GM21723 (cell line): ENCODE measurements around the gene ITGA8.
"Not testable (repeated sequence)": the region's sequence is repeated elsewhere in the genome, so short reads cannot be mapped to it uniquely, and the experiment has no call there.

ENCODE experiments used
- ATAC-seq: cut with Tn5 transposase; IDR thresholded peaks from one replicate; pipeline ENCODE4 v1.9.1; 2021; ENCODE audit warnings: mild to moderate bottlenecking, moderate library complexity; ENCODE audit not compliant: unreplicated experiment

The ITGA8 gene

DNA sequence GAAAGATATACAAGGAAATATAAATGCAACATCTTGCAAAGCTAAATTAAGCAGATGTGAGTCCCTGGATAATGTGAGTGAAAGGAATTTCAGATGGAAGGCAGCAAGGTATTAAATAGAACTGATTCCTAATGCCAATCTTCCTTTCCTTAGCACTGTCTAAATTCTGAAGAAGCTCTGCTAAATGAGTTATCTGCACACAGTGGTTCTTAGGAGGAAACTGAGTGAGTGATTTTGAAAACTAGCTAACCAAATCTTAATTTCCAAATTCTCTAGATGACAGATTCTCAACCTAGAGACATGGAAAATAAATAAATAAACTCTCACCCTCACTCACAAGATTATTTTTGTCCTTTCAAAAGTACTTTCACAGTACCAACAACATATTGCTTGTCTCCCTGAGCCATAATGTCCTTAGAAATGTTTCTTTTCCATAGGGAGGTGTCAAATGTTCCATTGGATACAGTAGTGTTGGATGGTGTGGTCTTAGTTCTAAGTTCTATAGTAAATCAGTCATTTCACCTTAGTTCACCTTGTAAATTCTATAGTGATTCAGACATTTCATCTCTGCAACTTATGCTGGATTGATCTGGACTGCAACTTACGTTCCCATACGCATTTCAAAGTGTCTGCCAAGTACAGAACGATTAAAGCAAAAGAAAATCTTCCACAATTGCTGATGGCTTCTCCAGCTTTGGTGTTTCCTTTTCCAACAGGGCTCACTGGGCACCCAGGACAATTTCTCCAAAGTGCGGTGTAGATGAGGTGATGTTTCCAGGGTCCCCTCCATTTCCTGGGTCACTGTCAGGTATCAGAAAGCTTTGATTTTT lies 203.3 kb downstream of the ITGA8 start:
- no peak for ATAC-seq

DNA sequence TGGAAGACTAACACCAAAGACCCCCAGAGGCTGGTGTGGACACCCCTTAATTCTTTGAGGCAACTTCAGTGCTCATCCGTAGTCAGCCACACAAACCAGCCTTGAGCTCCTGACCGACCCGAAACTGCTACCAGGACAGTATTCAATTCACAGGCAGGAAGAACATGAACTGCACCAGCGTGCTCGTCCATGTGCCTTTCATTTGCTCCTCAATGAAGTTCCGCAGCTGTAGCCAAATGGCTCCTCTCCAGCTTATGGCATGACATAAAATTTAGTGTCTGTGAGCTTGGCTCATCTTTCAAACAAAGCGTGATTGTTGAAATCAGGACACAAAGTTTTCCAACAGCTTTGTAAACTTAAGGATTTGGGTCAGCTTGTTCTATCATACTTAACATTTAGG lies 204.5 kb downstream of the ITGA8 start:
- ATAC-seq: no peak

DNA sequence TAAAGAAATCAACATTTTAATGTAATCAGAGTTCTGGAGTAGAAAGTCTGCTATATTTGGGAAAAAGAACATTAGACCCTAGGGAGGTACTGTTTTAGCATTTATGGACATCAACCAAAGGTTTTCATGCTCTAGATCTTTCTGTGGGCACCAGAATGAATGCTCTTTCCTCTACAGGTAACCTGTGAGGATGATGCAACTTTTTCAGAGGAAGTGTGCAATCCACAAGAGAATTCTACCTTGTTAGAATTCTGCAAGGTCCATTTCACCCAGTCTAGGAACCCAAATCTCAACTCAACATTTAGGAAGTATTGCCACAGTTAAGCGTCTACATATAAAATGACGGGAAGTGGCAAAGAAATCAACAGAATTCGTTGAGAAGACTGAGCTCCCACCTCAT lies 208.8 kb downstream of the ITGA8 start:
- ATAC-seq: no peak

DNA sequence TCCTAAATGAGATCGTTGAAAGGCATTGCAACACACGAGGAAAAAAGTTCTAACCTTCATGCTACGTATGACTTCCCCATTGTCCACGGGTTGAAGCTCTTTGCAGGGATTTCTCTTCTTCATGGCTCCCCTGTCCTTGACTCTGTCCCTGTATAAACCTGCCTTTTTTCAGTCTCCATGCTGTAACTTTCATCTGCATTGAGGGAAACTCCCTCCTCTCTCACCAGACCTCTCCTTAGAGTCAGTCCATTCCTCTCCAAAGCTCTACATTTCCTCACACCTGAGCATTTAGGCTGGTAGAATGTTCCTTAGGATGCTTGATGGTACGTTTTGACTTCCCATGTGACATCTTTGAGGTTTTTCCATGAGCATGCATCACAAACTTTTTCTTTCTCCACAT lies 214.4 kb downstream of the ITGA8 start:
- no peak for ATAC-seq

DNA sequence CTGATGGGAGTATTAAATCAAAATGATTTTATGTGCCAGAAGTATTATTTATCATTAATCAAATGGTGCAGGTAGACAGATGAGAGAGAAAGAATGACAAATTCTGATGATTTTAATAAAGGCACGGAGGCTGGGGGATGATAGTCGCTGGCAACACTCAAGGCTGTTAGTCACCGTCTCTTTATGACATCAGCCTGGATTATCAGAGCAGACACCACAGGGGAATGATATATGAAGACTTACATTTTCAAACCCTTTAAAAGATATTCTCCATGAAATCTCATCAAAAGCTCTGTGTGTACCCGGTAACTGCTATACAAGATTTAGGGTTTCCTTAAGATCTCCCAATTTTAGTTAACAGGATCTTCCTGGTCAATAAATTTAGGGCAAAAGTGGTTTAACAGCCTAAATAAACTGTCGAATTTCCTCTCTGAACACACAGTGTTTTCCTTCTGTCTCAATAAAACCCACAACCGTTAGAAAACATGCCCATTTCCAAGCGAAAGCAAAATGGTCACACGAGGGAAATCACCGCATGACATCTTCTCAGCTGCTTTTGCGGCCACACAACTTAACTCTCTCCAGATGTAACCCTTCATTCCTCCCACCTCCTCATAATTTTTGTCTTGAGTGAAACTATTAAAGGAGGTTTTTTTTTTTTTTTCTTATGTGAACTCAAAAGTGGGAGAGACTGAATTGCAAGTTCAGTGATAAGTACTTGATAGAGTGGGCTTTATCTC lies 215.5 kb downstream of the ITGA8 start:
- ATAC-seq: peak; percentile 48

DNA sequence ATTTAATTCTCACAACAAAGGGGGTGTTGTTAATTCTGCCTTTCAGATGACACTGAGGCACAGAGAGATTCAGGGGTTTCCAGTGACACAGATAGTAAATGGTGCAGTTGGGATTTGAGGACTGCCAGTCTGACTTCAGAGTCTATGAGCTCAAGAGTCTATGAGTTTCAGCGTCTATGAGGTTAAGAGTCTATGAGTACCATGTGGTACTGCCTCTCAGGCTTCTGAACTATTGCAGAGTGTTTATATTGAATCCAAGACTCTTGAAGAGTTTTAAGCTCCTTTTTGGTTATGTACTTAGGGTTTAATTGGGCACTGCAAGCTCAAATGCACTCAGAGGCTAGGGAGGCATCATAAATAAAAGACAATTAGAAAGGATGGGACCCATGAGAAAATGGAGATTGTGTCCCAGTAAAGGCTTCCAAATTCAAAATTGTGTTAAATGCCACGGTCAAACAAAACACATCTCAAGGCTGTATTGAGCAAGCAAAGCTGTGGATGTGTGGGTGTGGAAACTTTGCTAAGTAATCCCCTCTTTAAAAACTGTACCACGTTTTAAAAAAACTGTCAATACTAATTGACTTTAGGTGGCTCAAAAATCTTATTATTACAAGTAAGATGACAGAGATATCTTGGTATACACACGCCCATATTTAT lies 224.7 kb downstream of the ITGA8 start:
- ATAC-seq: no peak

DNA sequence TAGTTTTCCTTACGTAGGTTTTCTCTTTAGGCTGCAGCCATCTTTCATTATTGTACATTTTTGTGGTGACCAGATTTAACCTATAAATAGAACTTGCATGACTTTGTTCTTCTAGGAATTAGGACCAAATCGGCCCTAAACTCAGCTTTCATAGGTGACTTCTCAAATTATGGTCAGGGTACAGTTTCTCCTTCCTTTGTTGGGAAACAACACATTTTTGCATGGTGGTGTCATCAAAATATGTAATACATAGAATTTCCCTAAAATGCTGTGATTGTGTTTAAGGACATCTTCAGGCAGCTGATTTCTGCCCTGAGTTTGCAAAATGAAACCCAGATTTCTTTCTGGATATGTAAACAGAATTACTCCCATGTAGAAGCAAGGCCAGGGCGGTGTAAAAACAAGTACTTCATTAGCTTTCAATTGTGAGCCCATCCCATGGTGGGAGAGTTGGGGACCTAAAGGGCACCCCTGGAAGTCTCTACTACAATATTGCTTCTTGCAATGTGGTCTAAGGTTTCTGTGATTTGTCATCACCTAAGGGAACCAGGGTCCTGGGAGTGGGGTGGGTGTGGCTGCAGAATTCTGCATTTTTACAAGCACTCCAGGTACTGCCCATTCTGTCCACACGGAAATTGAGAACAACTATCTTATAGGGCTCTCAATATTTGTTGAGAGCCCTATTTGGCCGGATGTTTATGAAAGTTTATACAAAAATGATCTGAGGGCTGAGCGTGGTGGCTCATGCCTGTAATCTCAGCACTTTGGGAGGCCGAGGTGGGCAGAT lies 227.7 kb downstream of the ITGA8 start:
- ATAC-seq: no peak

DNA sequence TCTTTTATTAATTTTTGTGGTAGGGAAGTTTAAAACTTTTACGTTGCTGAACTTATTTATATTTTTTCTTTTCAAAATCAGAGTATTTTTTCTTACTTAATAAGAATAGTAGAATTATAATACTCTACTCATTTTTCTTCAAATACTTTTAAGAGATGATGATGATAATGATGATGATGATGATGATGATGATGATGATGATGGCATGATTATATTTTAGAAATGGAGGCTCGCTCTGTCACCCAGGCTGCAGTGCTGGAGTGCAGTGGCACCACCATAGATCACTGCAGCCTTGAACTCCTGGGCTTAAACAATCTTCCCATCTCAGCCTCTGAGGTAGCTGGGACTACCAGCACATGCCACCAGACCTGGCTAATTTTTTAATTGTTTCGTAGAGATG lies 230.3 kb downstream of the ITGA8 start:
- no peak for ATAC-seq

DNA sequence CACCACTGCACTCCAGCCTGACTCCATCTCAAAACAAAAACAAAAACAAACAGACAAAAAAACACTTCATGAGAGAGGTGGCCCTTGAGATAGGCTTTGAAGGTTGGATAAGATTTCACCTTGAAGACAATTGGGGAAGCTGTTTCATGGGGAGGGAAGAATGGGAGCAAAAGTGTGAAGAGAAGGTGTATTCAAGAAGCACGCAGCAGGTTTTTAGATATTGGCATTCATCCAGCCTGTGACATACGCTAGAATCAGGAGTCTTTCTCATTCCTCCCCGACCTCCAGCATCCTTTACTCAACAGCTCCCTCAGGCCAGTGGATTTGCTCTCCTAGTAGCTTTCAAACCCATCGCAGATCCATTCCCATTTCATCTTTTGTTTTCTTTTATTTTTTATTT lies 232.3 kb downstream of the ITGA8 start:
- ATAC-seq: no peak

DNA sequence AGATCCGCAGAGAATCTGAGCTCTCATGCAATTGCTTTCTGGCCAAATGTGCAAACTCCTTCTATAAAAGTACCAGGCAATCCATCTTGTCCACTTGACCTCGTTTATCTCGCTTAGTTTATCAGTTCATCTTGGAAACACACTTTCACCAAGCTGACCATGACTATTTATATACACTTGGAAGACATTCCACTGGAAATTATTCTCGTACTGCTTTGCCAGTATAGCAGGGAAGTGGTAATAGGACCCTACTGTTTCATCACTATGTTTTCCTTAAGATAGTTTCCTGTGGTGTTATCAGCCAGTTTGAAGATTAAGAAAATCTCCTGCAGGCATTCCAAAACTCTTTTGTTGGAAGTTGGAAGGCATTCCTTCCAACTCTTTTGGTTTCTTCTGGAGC lies 233.3 kb downstream of the ITGA8 start:
- ATAC-seq: no peak

DNA sequence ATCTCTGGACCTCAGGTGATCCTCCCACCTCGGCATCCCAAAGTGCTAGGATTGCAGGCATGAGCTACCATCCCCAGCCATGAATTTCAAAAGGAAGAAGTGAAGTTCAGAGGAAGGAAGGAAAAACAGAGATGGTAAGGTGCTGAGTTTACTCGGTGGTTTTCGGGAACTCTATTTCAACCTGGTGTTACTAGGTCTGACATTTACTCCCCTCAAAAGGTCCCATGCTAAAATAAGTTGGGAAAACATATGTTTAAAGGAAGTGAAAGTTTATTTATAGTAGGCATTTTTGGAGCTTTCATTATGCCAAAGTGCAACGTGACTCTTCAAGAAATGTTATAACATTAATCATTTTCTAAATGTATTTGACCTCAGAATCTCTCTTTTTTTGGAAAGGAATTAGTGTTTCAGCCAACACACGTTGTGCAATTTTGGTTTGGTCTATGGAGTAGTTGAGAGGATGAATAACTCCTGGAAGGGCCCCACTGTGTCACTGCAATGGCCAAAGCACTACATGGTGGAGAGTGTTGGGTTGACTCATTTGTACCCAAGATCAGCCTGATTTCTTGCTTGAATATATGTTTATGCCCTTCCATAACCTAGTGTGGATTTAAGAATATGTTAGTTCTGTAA lies 233.9 kb downstream of the ITGA8 start:
- ATAC-seq: no peak

DNA sequence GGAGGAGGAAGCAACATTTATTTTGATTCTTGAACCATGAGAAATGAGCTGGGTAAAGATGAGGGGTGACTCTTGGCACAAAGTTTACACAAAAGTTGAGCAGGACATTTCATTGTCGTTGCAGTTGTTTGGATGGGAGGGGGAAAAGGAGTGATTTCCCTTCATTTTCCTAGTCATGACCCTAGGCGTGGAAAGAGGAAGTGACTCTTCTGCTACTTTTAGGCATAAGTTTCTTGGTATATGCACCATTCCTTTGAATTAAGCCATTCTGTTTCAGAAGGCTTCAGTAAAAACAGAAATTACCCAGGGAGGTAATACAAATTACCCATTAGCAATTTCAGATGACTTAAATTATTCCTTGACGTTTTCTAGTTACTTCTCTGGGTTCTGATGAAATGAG lies 234.7 kb downstream of the ITGA8 start:
- ATAC-seq: no peak

DNA sequence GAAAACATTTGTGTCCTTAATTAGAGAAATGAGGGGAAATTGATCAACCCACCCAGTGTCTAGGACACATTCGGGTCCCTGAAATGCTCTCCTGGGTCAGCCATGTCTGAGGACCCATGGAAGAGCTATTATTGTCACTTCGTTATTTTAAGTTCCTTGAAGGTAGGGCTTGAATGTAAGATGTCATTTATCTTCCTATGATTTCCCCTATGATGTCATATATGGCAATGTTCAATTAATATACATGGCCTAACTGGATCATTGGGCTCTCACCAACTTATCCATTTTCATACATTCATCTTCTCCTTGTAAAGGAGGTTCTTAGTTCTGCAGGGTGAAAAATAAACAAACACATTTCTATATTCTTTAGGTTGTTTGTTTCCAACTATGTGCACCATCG lies 235.6 kb downstream of the ITGA8 start:
- ATAC-seq: no peak

DNA sequence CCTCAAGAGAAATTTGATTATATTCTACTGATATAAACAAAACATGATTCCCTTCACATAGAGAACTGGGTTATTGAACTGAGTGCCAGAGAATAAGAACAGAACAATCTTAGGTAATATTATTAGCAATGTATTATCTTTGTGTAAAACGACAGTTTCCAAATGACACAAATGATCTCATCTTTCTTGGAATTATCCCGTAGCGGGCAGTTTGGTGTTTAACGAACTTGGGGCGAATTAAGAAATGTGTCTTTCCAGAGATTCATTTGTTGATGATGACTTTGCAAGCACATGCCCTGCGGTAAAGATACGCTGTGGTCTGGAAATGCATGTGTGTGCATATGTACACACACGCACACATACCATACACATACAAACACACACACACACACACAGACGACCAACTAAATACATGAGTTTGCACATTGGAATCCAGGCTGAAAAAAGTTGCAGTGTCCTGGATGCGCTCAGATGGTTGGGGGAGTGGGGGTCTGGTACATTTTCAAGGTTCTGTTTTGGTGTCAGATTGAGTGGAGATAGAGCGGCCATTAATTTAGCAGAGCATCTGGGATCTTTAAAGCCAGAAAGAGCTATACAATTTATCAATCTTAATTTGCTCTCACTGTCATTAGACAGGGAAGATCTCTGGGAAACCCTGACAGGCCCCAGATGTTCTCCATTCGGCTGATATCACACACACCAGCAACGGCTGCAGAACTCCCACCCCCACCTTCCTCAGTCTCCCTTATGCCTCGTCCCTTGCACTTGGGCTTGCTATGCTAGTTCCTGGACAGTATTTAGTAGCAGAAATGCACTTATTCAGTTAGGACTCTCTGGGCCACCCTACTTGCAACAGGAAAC lies 236.3 kb downstream of the ITGA8 start:
- ATAC-seq: no peak

DNA sequence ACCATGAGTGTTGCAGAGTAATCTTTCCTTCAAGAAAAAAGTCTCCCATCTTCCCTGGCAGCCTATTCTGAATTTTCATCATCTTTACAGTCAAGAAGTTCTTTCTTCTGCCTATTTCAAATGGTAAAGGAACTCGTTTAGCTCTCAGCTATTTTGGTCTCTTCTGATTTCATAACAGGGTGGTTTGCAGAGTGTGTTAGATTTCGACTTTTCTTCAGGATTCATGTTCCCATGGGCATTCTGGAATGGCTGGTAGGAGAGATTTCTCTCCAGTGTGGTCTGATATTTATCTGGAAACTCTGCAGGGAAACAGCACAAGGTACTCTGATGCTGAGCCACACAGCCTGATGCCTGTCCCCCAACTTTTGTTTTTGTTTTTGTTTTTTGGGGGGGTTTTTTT lies 237.6 kb downstream of the ITGA8 start:
- no peak for ATAC-seq

DNA sequence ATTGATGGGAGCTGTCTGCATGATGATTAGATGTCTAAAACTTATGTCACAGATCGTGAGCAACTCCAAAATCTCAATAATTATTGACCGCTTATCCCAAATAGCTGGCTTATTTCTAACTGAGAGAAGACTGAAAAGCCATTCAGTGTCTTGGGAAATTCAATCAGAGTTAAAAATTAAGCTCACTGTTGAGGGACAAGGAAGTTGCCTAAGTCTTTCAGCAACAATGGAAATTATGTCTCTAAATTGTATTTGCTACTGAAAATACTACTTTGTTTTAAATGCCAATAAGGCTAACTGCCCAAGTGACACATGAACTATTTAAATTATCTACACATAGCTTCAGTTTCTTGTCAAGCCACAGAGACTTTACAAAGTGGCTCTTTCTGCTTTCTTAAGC lies 240.8 kb downstream of the ITGA8 start:
- ATAC-seq: no peak

DNA sequence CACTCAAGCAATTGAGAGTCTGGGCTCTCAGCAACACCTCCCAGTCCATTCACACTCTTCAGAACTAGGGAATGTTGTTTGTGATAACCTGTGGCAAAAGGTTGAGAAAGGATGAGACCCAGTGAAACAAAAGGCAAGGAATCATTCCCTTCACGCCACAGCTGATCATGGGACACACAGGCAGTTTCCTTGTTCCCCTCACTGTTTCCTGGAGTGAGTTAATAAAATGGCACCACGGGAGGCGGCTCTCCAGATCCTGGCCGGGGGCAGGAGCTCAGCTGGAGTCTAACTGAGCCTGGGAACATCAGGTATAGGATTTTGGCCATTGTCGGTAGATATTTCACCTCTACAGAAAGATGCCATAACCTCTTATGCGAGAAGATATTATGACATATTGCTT lies 241.3 kb downstream of the ITGA8 start:
- ATAC-seq: no peak

DNA sequence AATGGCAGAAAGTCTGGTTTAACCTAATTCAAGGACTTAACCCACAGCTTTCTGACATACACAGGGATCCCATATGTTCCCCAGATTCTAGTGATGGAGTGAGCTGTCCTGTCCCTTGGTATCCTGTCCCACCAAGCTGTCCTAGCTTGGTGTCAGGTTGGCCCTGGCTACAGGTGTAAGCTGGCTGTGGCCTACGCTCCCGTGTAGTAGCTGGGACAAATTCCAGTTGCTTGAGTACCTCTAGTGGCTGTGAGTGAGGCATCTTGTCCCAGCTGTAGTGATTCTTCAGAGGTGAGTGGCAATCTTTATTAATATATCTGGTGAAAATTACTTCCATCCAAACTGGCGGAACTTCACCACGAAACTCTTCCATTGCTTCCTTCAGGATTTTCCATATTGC lies 243.4 kb downstream of the ITGA8 start:
- no peak for ATAC-seq

DNA sequence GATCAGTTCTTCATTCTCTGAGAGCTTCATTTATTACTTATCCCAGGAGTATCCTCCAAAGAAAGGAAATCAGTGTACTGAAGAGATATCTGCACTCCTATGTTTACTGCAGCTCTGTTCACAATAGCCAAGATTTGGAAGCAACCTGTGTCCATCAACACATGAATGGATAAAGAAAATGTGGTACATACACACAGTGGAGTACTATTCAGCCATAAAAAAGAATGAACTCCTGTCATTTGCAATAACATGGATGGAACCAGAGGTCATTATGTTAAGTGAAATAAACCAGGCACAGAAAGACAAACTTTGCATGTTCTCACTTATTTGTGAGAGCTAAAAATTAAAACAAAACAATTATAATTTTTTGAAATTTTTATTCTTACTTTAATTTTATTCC lies 244.3 kb downstream of the ITGA8 start:
- ATAC-seq: not testable (repeated sequence)

DNA sequence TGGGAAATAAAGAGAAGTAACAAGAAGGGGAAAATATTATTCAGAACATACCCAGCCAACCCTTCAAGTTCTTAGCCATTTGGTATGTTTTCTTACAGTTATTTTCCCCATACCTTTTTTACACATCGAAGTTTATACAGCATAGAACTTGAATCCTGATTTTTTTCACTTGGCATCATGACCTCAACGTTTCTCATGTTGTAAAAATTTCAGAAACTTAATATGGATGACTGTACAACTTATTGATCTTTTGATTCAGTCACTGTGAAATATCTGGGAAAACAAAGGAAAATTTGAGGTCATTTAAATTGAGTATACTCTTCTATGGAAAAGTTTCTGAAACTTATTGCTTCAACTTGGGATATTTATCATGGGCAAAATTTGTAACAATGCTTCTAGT lies 245.1 kb downstream of the ITGA8 start:
- ATAC-seq: no peak
